ENCODE data around the gene CHD9NB.

CHD9NB gene

GRCh38 chr16:53057658-53058057, 5.0 kb upstream of the CHD9NB start (continued):
- TF ChIP-seq ZNF362 (tag by site-specific recombination; IDR thresholded peaks at IDR 0.05) (no peak), ZNF19 (tag by site-specific recombination; IDR thresholded peaks at IDR 0.05; ENCODE audit: low read depth) (no peak)

GRCh38 chr16:53056392-53056881, 3.7 kb upstream of the CHD9NB start:
- no peaks in the 10 kb centered on the region for H3K4me1 ChIP-seq (ENCODE audit: control insufficient read depth, insufficient read depth, low read length)
- H3K9me3 ChIP-seq (ENCODE audit: control insufficient read depth, insufficient read depth, low read depth, low read length), result no peaks in the 10 kb centered on the region
- no peaks in the 10 kb centered on the region; a peak in 1 of 3 replicates for H3K36me3 ChIP-seq (ENCODE audit: control insufficient read depth in 2 of 2, insufficient read depth in 1 of 2, low read length in 2 of 2)
- CTCF ChIA-PET, result interaction anchor here (0.6 to 1.8 kb wide), 6 partner anchors 73 to 1715 kb away, joined by 3 to 8 read pairs (median 4); no protein-coding TSS in a partner anchor
- no peak for TF ChIP-seq ZNF221 (tag by site-specific recombination; IDR thresholded peaks at IDR 0.05; ENCODE audit: borderline replicate concordance)
- TF ChIP-seq ZNF664 (tag by site-specific recombination; IDR thresholded peaks at IDR 0.05), result no peak
- TF ChIP-seq ZNF704 (tag by site-specific recombination; IDR thresholded peaks at IDR 0.05), result no peak
- no peak for TF ChIP-seq ZNF132 (tag by site-specific recombination; IDR thresholded peaks at IDR 0.05; ENCODE audit: borderline replicate concordance)
- TF ChIP-seq ZNF596 (tag by site-specific recombination; IDR thresholded peaks at IDR 0.05), result no peak
- TF ChIP-seq ZNF701 (tag by site-specific recombination; IDR thresholded peaks at IDR 0.05), result no peak
- no peak for TF ChIP-seq ZNF610 (tag by site-specific recombination; IDR thresholded peaks at IDR 0.05; ENCODE audit: borderline replicate concordance)
- no peak for TF ChIP-seq ZNF121 (tag by site-specific recombination; IDR thresholded peaks at IDR 0.05)
- H3K27ac ChIP-seq (ENCODE audit: extremely low read depth, low read depth, low read length), result no peak overlapping the region
- H3K4me3 ChIP-seq (ENCODE audit: low read depth, low read length), result no peak overlapping the region
- POLR2A ChIA-PET, result interaction anchor here (0.8 kb wide), 1 partner anchor 43 kb away, joined by 3 read pairs; no protein-coding TSS in a partner anchor

- H3K4me1 ChIP-seq (ENCODE audit: control insufficient read depth, insufficient read depth, low read length), result no peaks in the 10 kb centered on the region
- H3K9me3 ChIP-seq (ENCODE audit: control insufficient read depth, insufficient read depth, low read depth, low read length), result no peaks in the 10 kb centered on the region
- H3K27ac ChIP-seq (ENCODE audit: extremely low read depth, low read depth, low read length), result peak overlapping the region; percentile 73; the same call in 1 of the 2 replicates
- ChIA-PET POLR2A (interaction anchor here (0.8 to 1.5 kb wide), 6 partner anchors 44 to 227 kb away, joined by 3 to 7 read pairs (median 4); no protein-coding TSS in a partner anchor), CTCF (interaction anchor here (0.6 to 2.0 kb wide), 16 partner anchors 21 to 1714 kb away, joined by 3 to 12 read pairs (median 4); no protein-coding TSS in a partner anchor)
- H3K4me3 ChIP-seq (ENCODE audit: low read depth, low read length), result peak overlapping the region; percentile 65
- no peaks in the 10 kb centered on the region; a peak in 1 of 3 replicates for H3K36me3 ChIP-seq (ENCODE audit: control insufficient read depth in 2 of 2, insufficient read depth in 1 of 2, low read length in 2 of 2)
- no peak for TF ChIP-seq ZBTB21 (tag by site-specific recombination; IDR thresholded peaks at IDR 0.05)
- TF ChIP-seq ZNF311 (tag by site-specific recombination; IDR thresholded peaks at IDR 0.05; ENCODE audit: borderline replicate concordance), result no peak
- no peak for TF ChIP-seq ZNF19 (tag by site-specific recombination; IDR thresholded peaks at IDR 0.05; ENCODE audit: low read depth)
- no peak for TF ChIP-seq CTCF (tag by site-specific recombination; IDR thresholded peaks at IDR 0.05)
- TF ChIP-seq ZNF426 (tag by site-specific recombination; IDR thresholded peaks at IDR 0.05), result no peak
- peak; percentile 47 for TF ChIP-seq ZNF76 (tag by site-specific recombination; IDR thresholded peaks at IDR 0.05; ENCODE audit: borderline replicate concordance, low read depth)
- TF ChIP-seq ZNF350 (tag by site-specific recombination; IDR thresholded peaks at IDR 0.05), result no peak
- TF ChIP-seq HOXA7 (CRISPR knock-in tag; IDR thresholded peaks at IDR 0.05; ENCODE audit: borderline replicate concordance), result no peak
- TF ChIP-seq ZNF692 (tag by site-specific recombination; IDR thresholded peaks at IDR 0.05), result peak; percentile 57
- TF ChIP-seq ZNF121 (tag by site-specific recombination; IDR thresholded peaks at IDR 0.05), result no peak
- TF ChIP-seq FEZF1 (tag by site-specific recombination; IDR thresholded peaks at IDR 0.05), result peak; percentile 75
- TF ChIP-seq ZNF23 (tag by site-specific recombination; IDR thresholded peaks at IDR 0.05; ENCODE audit: borderline replicate concordance), result no peak
- no peak for TF ChIP-seq PRDM1 (tag by site-specific recombination; IDR thresholded peaks at IDR 0.05)
- no peak for TF ChIP-seq SALL2 (tag by site-specific recombination; IDR thresholded peaks at IDR 0.05; ENCODE audit: borderline replicate concordance)
- TF ChIP-seq ZEB2 (tag by site-specific recombination; IDR thresholded peaks at IDR 0.05), result no peak
- no peak for TF ChIP-seq ZNF211 (tag by site-specific recombination; IDR thresholded peaks at IDR 0.05; ENCODE audit: low read depth)
- no peak for TF ChIP-seq ZFP3 (tag by site-specific recombination; IDR thresholded peaks at IDR 0.05; ENCODE audit: low read depth)
- no peak for TF ChIP-seq ZNF132 (tag by site-specific recombination; IDR thresholded peaks at IDR 0.05; ENCODE audit: borderline replicate concordance)
- TF ChIP-seq ZSCAN30 (tag by site-specific recombination; IDR thresholded peaks at IDR 0.05), result 0 out of 2 replicates have a peak, but pooled peaks have one; percentile 20
These were observed 3.1 kb upstream of the CHD9NB start for GRCh38 chr16:53055541-53056391.

Measured in HEK293 (cell line).